GM12864 (cell line): ENCODE data around the gene F11R.
A peak's percentile ranks its signal among the peaks of the same experiment; 100 is the strongest.
"Not testable (repeated sequence)": the region's sequence is repeated elsewhere in the genome, so short reads cannot be mapped to it uniquely, and the experiment has no call there.

Experiments
- DNase-seq: peaks from one replicate; pipeline ENCODE4 v3.0.0-alpha.2; 2011; ENCODE audit warnings: low read depth
- H3K4me3 ChIP-seq: 2 replicates; pipeline ENCODE4 v1.5.1; 2011; ENCODE audit warnings: mild to moderate bottlenecking, low read depth, low read length, control low read depth
- CTCF ChIP-seq: IDR thresholded peaks from 2 replicates; pipeline ENCODE4 v1.5.1; 2011; ENCODE audit warnings: low read depth, mild to moderate bottlenecking, moderate library complexity, low read length, control low read depth, inconsistent platforms; ENCODE audit errors: missing control alignments

F11R gene

GRCh38 chr1:160953030-160953429, 67.9 kb downstream of the F11R start:
- TF ChIP-seq CTCF = no peak
- H3K4me3 ChIP-seq = no peak overlapping the region
- DNase-seq = no peak

- H3K4me3 ChIP-seq = no peak overlapping the region
- no peak for TF ChIP-seq CTCF
- no peak for DNase-seq
Observed at GRCh38 chr1:160952129-160952510, 68.8 kb downstream of the F11R start.

- peak; percentile 90 for TF ChIP-seq CTCF
- H3K4me3 ChIP-seq = no peak overlapping the region
- peak; percentile 34 for DNase-seq
Observed at GRCh38 chr1:160951443-160952128, 69.4 kb downstream of the F11R start.

GRCh38 chr1:160950657-160951056, 70.3 kb downstream of the F11R start:
- no peak overlapping the region for H3K4me3 ChIP-seq
- TF ChIP-seq CTCF = no peak
- no peak for DNase-seq

- no peak for DNase-seq
- H3K4me3 ChIP-seq = no peak overlapping the region
- TF ChIP-seq CTCF = no peak
Observed at GRCh38 chr1:160949881-160950280, 71.1 kb downstream of the F11R start.

GRCh38 chr1:160949216-160949880, 71.6 kb downstream of the F11R start:
- not testable (repeated sequence) for H3K4me3 ChIP-seq, DNase-seq

GRCh38 chr1:160947174-160947759, 73.7 kb downstream of the F11R start:
- DNase-seq = not testable (repeated sequence)

GRCh38 chr1:160945881-160946280, 75.1 kb downstream of the F11R start:
- not testable (repeated sequence) for DNase-seq, H3K4me3 ChIP-seq

More at GRCh38 chr1:160947174-160947759, 73.7 kb downstream of the F11R start:
- not testable (repeated sequence) for H3K4me3 ChIP-seq
